Mesenchymal stem cell (in vitro differentiated cells and primary cell): ENCODE results near the gene CRBN.

ENCODE experiments used
- DNase-seq: peaks from one replicate; pipeline ENCODE4 v3.0.0-alpha.2; 2013
- H2AFZ ChIP-seq: one replicate; pipeline ENCODE4 v1.6.1; 2013; ENCODE audit warnings: low read depth, mild to moderate bottlenecking, control low read depth, inconsistent platforms, low read length, moderate library complexity
- H2AK5ac ChIP-seq: 2 replicates; pipeline ENCODE4 v1.6.1; 2013; ENCODE audit warnings: low read length, moderate library complexity, mild to moderate bottlenecking, inconsistent platforms; ENCODE audit not compliant: severe bottlenecking
- H2BK120ac ChIP-seq: one replicate; pipeline ENCODE4 v1.6.1; 2013; ENCODE audit warnings: low read depth, mild to moderate bottlenecking, inconsistent platforms, low read length, moderate library complexity
- H2BK12ac ChIP-seq, 2 experiments: one replicate each; pipeline ENCODE4 v1.6.1; 2013; ENCODE audit warnings: inconsistent platforms in 2 of 2, low read length in 2 of 2, mild to moderate bottlenecking in 2 of 2, moderate library complexity in 2 of 2, control low read depth in 1 of 2
- H2BK15ac ChIP-seq: one replicate; pipeline ENCODE4 v1.6.1; 2013; ENCODE audit warnings: mild to moderate bottlenecking, low read depth, inconsistent platforms; ENCODE audit not compliant: poor library complexity, severe bottlenecking
- H2BK5ac ChIP-seq: 2 replicates; pipeline ENCODE4 v1.6.1; 2013; ENCODE audit warnings: low read depth, mild to moderate bottlenecking, low read length, control low read depth, inconsistent platforms; ENCODE audit not compliant: poor library complexity, severe bottlenecking
- H3K14ac ChIP-seq, 2 experiments: one replicate each; pipeline ENCODE4 v1.6.1; 2013; ENCODE audit warnings: inconsistent platforms in 2 of 2, low read length in 2 of 2, control low read depth in 1 of 2, mild to moderate bottlenecking in 1 of 2, moderate library complexity in 1 of 2
- H3K18ac ChIP-seq, 2 experiments: one replicate each; pipeline ENCODE4 v1.6.1; 2013; ENCODE audit warnings: inconsistent platforms in 2 of 2, low read length in 2 of 2, control low read depth in 1 of 2, low read depth in 1 of 2, mild to moderate bottlenecking in 1 of 2
- H3K23ac ChIP-seq, 2 experiments: one replicate each; pipeline ENCODE4 v1.6.1; 2013; ENCODE audit warnings: inconsistent platforms in 2 of 2, low read length in 2 of 2, mild to moderate bottlenecking in 2 of 2, moderate library complexity in 2 of 2, control low read depth in 1 of 2
- H3K27ac ChIP-seq: 2 replicates; pipeline ENCODE4 v1.5.1; 2013; ENCODE audit warnings: mild to moderate bottlenecking, moderate library complexity, low read length, control low read depth, inconsistent platforms; ENCODE audit not compliant: poor library complexity, severe bottlenecking
- H3K27me3 ChIP-seq, 2 experiments: 2 replicates each; pipeline versions ENCODE4 v1.6.1 to v1.7.0; 2013; ENCODE audit warnings: low read length in 2 of 2, mild to moderate bottlenecking in 2 of 2, moderate library complexity in 2 of 2, control low read depth in 1 of 2, inconsistent platforms in 1 of 2; ENCODE audit not compliant: control insufficient read depth in 1 of 2, insufficient read depth in 1 of 2
- H3K36me3 ChIP-seq, 2 experiments: 2 replicates each; pipeline versions ENCODE4 v1.6.1 to v1.7.0; 2013; ENCODE audit warnings: low read length in 2 of 2, control low read depth in 1 of 2, inconsistent platforms in 1 of 2, low read depth in 1 of 2, mild to moderate bottlenecking in 1 of 2; ENCODE audit not compliant: insufficient read depth in 2 of 2, control insufficient read depth in 1 of 2
- H3K4ac ChIP-seq, 2 experiments: one replicate each; pipeline ENCODE4 v1.6.1; 2013; ENCODE audit warnings: inconsistent platforms in 2 of 2, low read length in 2 of 2, mild to moderate bottlenecking in 2 of 2, moderate library complexity in 2 of 2, control low read depth in 1 of 2, low read depth in 1 of 2
- H3K4me1 ChIP-seq: 2 replicates; pipeline ENCODE4 v1.6.1; 2013; ENCODE audit warnings: low read depth, low read length, control low read depth; ENCODE audit not compliant: control insufficient read depth, insufficient read depth
- H3K4me2 ChIP-seq: 2 replicates; pipeline ENCODE4 v1.6.1; 2013; ENCODE audit warnings: low read length, mild to moderate bottlenecking, inconsistent platforms; ENCODE audit not compliant: poor library complexity, severe bottlenecking
- H3K4me3 ChIP-seq, 2 experiments: 2 replicates each; pipeline versions ENCODE4 v1.5.1 to v1.7.0; 2013; ENCODE audit warnings: low read length in 2 of 2, mild to moderate bottlenecking in 2 of 2, control low read depth in 1 of 2, low read depth in 1 of 2; ENCODE audit not compliant: insufficient read depth in 1 of 2
- H3K79me1 ChIP-seq: replicated peaks from 2 replicates; pipeline ENCODE4 v1.6.1; 2013; ENCODE audit warnings: mild to moderate bottlenecking, control low read depth, low read length, inconsistent platforms; ENCODE audit not compliant: poor library complexity, severe bottlenecking
- H3K9ac ChIP-seq: 2 replicates; pipeline ENCODE4 v1.7.0; 2013; ENCODE audit warnings: mild to moderate bottlenecking, low read length, moderate library complexity
- H3K9me3 ChIP-seq: 2 replicates; pipeline ENCODE4 v1.7.0; 2013; ENCODE audit warnings: mild to moderate bottlenecking, low read length; ENCODE audit not compliant: control insufficient read depth
- H4K8ac ChIP-seq: one replicate; pipeline ENCODE4 v1.6.1; 2013; ENCODE audit warnings: inconsistent platforms, mild to moderate bottlenecking, low read length, moderate library complexity
- H4K91ac ChIP-seq: one replicate; pipeline ENCODE4 v1.6.1; 2013; ENCODE audit warnings: mild to moderate bottlenecking, low read length, inconsistent platforms
- WGBS: methylation state at CpG from one replicate; pipeline ENCODE4 v1.1.7; 2013; ENCODE audit warnings: mixed read lengths; 5-methylcytosine and 5-hydroxymethylcytosine counted together

CRBN gene

GRCh38 chr3:3192286-3192675 lies 12.8 kb upstream of the CRBN start:
- no peaks in the 10 kb centered on the region for H3K9me3 ChIP-seq
- H3K27ac ChIP-seq = no peak overlapping the region
- H2BK120ac ChIP-seq = no peak overlapping the region
- no peak overlapping the region for H2BK12ac ChIP-seq
- H2AFZ ChIP-seq = no peak overlapping the region
- H2AK5ac ChIP-seq = no peak overlapping the region
- no peak overlapping the region for H4K8ac ChIP-seq
- H3K18ac ChIP-seq = no peak overlapping the region
- WGBS = 2% methylated on average over 2 of the region's 2 CpGs
- no peak overlapping the region for H3K14ac ChIP-seq
- no peak overlapping the region for H3K4me3 ChIP-seq
- no peak overlapping the region for H2BK15ac ChIP-seq
- no peak overlapping the region for H4K91ac ChIP-seq
- no peaks in the 10 kb centered on the region for H3K36me3 ChIP-seq
- no peak overlapping the region for H3K9ac ChIP-seq
- no peaks in the 10 kb centered on the region for H3K79me1 ChIP-seq
- H3K4me1 ChIP-seq = no peaks in the 10 kb centered on the region
- H2BK5ac ChIP-seq = no peak overlapping the region
- no peak for DNase-seq
- peaks cover 9 to 15% of the 10 kb centered on the region in 2 experiments for H3K27me3 ChIP-seq
- H3K4ac ChIP-seq = no peak overlapping the region
- no peak overlapping the region for H3K23ac ChIP-seq
- H3K4me2 ChIP-seq = no peak overlapping the region

- Histone ChIP-seq H2BK5ac (no peak overlapping the region), H2AK5ac (no peak overlapping the region), H3K27ac (no peak overlapping the region), H3K18ac (no peak overlapping the region), H3K4me1 (no peaks in the 10 kb centered on the region), H3K36me3 (no peaks in the 10 kb centered on the region), H3K9me3 (peaks cover 3% of the 10 kb centered on the region), H3K79me1 (no peaks in the 10 kb centered on the region), H2BK15ac (no peak overlapping the region), H3K14ac (no peak overlapping the region), H3K27me3 (peaks cover 9 to 15% of the 10 kb centered on the region in 2 experiments), H3K4me2 (no peak overlapping the region), H2AFZ (no peak overlapping the region), H2BK120ac (no peak overlapping the region), H4K8ac (no peak overlapping the region), H3K9ac (no peak overlapping the region), H3K4me3 (no peak overlapping the region), H3K4ac (no peak overlapping the region), H4K91ac (no peak overlapping the region), H3K23ac (no peak overlapping the region), H2BK12ac (no peak overlapping the region)
- 13% methylated on average over 4 of the region's 4 CpGs for WGBS
- DNase-seq = peak; percentile 9
These were observed 12.3 kb upstream of the CRBN start for GRCh38 chr3:3191675-3192285.

DNA sequence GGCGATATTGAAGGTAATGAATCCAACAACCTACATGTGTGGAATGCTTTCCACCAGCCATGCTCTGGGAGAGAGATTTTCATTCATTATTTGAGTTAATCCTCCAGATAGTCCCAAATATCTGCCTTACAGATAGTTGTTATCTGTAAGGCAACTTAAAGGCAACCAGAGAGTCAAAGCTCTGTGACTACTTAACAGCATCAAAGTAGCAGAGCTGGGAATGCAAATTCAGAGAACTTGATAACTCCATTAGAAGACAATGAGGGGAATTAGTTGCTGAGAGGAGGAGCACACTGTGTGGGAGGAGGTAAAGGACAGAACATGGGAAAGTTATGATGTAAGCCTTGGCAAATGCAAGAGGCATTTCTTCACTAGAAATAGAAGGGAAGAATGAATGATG lies 10.5 kb upstream of the CRBN start:
- Histone ChIP-seq H3K18ac (no peak overlapping the region), H2BK5ac (no peak overlapping the region), H3K4me1 (no peaks in the 10 kb centered on the region), H2BK120ac (no peak overlapping the region), H3K9ac (no peak overlapping the region), H3K23ac (no peak overlapping the region), H3K14ac (no peak overlapping the region), H3K9me3 (peaks cover 6% of the 10 kb centered on the region), H3K4me3 (no peak overlapping the region), H3K36me3 (no peaks in the 10 kb centered on the region), H4K91ac (no peak overlapping the region), H3K27me3 (peaks cover 9 to 15% of the 10 kb centered on the region in 2 experiments), H3K27ac (no peak overlapping the region), H2AFZ (no peak overlapping the region), H2BK15ac (no peak overlapping the region), H2BK12ac (no peak overlapping the region), H3K4ac (no peak overlapping the region), H2AK5ac (no peak overlapping the region), H4K8ac (no peak overlapping the region), H3K79me1 (no peaks in the 10 kb centered on the region), H3K4me2 (no peak overlapping the region)
- whole genome bisulfite sequencing = 67% methylated on average over 1 of the region's 1 CpG
- no peak for DNase-seq

DNA sequence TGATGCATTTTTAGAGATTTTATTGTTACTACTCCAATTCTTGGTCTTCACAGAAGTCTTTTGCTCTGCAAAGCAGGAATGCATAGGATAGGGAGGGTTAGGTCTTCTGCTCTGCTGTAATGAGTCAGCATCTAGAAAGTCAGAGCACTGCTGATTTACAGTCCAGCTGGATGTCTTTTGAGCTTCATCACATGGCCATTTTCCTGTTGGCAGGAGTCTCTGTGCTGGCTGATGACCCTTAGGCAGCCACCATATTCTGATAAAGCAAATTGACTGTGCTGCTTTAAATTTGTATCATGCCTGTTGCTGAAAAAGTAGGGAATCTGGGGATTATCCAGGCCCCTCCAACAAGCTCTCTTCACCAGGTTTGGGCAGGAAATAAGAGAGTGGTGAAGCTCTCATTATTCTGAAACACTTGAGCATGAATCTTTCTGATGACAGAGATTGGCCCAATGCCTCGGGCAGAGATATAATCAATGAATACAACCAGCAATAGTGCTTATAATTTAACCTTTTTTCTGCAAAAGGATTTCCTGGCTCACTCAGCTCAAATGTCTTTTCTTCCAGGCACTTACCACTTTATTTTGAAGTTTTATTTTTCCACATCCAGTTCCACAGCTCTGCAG lies 9.7 kb upstream of the CRBN start:
- 65% methylated on average over 1 of the region's 1 CpG for WGBS
- peaks cover 6% of the 10 kb centered on the region for H3K9me3 ChIP-seq
- no peak overlapping the region for H3K14ac ChIP-seq
- no peaks in the 10 kb centered on the region for H3K79me1 ChIP-seq
- peak; percentile 30 for DNase-seq
- H4K8ac ChIP-seq = no peak overlapping the region
- H2BK120ac ChIP-seq = no peak overlapping the region
- H3K18ac ChIP-seq = no peak overlapping the region
- no peak overlapping the region for H2BK15ac ChIP-seq
- H3K4me2 ChIP-seq = no peak overlapping the region
- H2BK12ac ChIP-seq = no peak overlapping the region
- H2AK5ac ChIP-seq = no peak overlapping the region
- no peak overlapping the region for H3K9ac ChIP-seq
- no peak overlapping the region for H2AFZ ChIP-seq
- H3K27ac ChIP-seq = no peak overlapping the region
- no peak overlapping the region for H3K23ac ChIP-seq
- no peak overlapping the region for H3K4ac ChIP-seq
- H3K27me3 ChIP-seq = peaks cover 9 to 15% of the 10 kb centered on the region in 2 experiments
- no peaks in the 10 kb centered on the region for H3K4me1 ChIP-seq
- no peak overlapping the region for H2BK5ac ChIP-seq
- H3K36me3 ChIP-seq = no peaks in the 10 kb centered on the region
- H4K91ac ChIP-seq = no peak overlapping the region
- H3K4me3 ChIP-seq = no peak overlapping the region
